GM19035 (cell line): ENCODE results near the gene ONECUT3.

ENCODE experiments used
- ATAC-seq: cut with Tn5 transposase; IDR thresholded peaks from one replicate; pipeline ENCODE4 v1.9.1; 2021; ENCODE audit not compliant: unreplicated experiment

The ONECUT3 gene

DNA sequence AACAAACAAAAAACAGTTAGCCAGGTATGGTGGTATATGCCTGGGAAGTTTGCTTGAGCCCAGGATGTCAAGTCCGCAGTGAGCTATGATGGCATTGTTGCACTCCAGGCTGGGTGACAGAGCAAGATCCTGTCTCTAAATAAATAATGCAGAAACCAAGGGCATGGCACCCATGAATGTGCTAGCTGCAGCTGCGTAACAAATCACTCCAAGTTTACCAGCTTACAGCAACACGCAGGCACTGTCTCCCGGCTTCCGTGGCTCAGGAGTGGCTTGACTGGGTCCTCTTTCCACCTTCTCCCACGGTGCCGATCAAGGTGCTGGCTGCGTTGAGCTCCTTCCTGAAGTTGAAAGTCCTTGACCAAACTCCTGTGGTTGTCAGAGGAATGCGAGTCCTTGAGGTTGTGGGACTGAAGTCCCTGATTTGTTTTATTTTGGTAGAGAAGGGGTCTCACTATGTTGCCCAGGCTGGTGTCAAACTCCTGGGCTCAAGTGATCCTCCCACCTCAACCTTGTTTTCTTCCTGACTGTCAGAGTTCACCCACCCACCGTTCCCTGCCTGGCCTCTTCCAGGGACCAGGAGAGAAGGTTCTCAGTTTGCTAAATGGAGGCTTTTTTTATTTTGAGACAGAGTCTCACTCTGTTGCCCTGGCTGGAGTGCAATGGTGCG lies 13.2 kb upstream of the ONECUT3 start:
- ATAC-seq, result no peak

DNA sequence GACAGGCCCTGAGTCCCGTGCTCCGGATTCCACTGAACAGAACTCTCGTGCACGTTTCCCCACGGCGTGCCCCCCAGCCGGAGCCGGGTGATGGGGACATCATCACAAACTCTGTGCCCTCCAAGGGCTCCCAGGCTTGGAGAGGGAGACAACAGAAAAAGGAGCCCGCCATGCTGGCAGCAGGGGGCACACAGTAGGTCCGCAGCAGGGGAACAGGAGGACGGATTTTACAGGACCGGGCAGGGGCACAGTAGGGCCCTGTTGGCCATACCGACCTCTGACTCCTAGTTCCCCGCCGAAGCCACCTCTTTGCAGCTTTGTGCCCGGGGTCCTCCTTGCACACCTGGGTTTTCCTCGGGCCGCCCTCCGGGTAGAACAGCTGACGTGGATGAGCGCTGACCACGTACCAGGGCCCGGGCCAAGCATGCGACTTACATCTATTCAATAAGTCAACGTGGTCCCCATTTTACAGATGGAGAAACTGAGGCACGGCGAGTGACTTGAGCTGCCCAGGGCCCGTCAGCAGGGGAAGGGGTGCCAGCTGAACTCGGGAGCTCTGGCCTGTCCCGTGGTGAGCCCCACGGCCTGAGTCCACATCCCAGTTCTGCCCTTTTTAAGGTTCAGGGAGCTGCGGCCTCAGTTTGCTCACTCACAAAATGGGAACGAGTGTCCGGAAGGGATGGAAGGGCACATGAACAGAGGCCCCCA lies 10.2 kb upstream of the ONECUT3 start:
- ATAC-seq, result no peak

DNA sequence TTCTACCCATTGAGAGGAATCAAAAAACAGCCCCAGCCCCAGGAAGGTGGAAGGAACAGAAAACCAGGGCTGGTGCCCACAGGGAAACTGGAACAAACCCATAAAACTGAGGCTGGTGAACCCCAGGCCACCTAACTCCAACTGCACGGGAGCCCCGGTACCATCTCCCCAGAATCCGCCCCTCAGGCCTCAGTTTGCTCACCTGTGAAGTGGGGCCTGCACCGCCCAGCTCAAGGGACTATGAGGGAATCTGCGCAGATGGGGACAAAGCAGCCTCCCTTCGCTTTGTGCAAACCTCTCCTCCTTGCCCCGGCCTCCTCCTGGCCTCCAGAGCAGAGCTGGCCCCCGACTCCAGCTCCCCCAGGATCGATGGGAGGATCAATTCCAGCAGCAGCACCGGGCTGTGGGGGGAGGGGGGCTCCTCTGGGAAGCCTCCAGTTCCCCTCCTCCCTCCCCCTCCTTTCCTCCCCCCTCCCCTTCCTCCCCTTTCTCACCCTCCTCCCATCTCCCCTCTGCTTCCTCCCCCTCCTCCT lies 9.1 kb upstream of the ONECUT3 start:
- no peak for ATAC-seq

DNA sequence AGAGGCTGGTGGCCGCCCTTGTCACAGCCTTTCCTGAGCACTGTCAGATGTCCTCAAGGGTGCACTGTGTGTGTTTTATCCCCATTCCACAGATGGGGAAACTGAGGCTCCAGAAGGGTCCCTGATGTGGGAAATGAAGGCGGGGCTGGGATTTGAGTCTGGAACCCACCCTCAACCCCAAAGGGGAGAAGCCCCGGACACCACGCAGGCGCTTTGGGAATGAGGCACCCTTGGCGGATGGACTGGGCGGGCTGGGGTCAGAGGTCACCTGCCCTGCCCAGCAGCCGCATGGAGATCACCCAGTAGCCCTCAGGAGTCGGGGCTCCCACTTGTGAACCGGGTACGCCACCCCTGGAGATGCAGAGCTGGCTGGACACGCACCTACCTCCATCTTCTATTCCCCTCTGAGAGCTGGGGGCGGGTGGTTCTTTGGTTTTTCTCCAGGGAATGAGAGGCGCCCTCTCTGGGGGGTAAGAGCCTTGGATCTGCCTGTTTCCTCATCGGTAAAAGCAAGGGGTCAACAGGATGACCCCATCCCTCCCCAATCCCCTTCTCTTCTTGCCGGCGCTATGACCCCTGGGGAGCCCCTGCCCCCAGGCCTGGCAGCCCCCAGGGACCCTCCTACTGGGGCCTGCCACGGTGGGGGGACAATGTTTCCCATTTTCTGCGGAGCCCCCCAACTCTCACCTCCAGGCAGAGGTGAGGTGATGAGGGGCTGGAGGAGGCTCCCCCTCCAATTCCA lies 8.3 kb upstream of the ONECUT3 start:
- ATAC-seq, result no peak

DNA sequence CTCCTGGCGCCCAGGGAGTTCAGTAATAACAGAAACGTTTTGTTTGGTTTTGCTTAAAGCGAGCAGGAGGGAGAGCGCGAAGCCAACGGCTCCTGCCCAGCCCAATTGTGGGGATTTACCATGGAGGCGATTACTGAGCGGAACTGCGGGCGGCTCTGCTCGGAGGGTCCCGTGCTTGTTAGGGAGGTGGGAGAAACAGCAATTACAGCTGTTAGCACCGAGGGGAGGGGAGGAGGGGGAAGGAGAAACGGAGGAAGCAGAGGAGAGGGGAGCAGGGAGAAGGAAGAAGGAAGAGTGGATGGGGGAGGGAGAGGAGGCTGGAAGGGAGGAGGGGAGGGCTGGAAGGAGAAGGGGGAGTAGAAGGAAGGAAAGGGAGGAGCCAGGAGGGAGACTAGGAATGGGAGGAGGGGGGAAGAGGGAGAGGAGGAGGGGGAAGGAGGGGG lies 7.7 kb upstream of the ONECUT3 start:
- no peak for ATAC-seq

DNA sequence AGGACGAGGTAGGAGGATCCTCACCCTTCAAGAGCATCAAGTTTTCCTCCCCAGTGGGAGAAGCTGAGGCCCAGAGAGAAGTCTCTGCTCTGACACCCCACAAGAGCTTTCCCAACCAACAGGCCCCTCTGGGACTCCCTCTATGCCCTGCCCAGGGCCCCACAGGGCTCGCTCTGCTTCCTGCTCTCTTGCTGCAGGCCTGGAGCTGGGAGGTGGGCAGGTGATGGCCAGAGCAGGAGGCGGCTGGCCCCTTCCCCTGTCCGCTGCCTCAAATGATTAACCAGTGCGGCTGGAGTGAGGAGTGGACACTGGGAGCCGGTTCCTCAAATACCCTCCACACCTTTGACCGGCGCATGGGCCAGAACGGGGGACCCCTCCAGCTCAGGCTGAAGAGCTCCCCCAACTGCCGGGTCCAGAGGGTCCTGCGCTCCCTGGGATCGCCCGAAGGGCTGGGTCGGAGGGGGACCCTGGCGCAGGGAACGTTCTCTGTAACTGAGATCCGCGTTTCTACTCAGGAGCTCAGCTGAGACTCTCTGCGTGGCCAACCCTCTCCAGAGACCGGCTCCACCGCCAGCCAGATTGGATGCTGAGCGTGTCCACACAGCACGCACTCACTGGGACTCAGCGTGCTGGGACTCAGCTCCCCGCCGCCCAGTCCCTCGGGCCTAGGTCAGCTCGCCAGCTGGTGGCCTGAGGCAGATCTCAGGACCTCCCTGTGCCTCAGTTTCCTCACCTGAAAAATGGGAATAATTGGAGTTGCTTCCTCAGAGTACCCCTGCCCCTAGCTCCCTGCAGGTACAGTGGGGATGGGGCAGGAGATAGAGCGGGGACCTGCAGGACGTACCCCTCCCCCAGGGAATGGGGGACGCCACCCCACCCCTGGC lies 6.7 kb upstream of the ONECUT3 start:
- no peak for ATAC-seq

DNA sequence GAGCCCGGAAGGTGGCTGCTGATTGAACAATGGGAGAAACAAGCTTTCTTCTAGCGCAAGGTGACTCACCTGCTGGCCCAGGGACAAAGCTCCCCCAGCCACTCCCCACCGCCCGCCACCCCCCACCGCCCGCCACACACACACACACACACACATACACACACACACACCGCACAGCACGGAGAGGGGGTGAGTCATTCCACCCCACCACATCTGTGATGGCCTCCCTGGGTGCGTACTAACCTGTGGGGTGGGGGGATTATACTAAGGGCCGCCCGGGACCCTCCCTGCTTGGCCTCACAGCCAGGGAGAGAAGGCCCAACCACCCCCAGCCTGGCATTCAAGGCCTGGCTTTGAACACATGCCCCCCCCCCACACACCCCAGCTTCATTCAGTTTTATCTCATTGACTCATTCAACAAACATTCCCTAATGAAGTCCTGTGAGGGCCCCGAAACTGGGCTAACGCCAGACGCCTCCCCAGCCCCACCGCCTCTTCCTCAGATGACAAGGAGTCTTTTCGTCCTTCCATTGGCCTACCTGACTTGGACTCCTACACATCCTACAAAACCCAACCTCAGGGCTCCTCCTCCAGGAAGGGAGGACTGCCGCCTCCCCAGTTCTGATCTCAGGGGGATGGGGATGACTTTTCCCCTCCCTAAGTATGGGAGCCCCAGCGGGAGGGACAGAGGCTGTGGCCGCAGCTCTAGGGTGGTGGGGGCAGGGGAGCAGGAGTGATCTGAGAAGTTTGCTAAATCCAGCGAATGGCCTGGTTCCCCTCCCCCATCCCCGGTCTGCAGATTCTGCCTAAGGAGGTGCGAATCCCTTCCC lies 5.8 kb upstream of the ONECUT3 start:
- no peak for ATAC-seq

DNA sequence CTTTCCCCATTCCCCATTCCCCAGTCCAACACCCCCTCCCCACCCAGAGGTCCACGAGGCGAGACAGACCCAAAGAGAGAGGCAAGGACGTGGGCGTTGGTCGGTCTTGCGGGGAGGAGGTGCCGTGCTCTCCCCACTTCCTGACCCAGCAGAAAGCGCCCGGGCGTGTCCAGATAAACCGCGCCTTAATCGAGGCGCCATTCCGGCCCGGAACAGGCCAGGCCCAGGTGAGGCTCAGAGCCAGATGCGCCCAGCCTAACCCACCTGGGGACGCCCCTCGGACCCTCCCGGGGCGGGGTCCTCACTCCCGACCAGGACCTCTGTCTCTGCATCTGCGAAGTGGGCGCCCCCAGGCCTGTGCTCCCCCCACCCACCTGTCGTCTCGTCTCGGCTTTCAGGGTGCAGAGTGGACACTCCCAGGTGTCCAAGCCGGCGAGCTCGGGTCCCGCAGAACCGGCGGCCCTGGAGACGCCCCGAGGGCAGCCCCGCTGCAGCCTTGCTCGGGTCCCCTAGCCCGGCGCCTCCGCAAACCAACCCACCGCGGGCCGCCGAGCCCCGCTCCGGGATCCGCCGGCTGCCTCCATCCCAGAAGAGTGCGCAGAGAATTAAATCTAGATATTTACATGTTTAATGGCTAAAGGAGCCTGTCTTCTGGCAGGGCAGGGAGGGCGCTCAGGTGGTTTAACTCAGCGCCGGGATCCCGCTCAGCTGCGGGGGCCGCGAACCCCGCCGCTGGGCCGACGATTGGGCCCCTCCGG lies 5.0 kb upstream of the ONECUT3 start:
- ATAC-seq, result no peak

DNA sequence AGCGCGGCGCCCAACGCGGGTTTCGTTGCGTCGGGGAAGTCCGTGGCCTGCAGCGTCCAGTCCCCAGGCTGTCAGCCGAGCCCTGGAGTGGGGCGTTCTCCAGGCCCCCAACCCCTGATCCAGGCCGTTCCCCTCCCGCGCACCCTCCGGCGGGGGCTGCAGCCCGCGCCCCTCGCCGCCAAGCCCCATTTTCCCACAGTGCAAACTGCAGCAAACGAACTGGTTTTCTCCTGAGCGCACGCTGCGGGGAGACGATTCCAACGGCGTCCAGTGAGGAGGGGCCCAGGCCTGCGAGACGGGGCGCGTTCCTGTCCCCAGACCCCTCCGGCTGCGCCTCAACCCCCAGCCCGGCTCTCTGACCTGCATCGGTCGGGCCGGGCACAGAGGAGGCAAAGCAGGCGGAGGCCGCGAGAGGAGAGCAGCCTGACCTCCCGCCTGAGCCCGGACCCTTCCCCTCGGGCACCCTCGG lies 4.4 kb upstream of the ONECUT3 start:
- no peak for ATAC-seq

DNA sequence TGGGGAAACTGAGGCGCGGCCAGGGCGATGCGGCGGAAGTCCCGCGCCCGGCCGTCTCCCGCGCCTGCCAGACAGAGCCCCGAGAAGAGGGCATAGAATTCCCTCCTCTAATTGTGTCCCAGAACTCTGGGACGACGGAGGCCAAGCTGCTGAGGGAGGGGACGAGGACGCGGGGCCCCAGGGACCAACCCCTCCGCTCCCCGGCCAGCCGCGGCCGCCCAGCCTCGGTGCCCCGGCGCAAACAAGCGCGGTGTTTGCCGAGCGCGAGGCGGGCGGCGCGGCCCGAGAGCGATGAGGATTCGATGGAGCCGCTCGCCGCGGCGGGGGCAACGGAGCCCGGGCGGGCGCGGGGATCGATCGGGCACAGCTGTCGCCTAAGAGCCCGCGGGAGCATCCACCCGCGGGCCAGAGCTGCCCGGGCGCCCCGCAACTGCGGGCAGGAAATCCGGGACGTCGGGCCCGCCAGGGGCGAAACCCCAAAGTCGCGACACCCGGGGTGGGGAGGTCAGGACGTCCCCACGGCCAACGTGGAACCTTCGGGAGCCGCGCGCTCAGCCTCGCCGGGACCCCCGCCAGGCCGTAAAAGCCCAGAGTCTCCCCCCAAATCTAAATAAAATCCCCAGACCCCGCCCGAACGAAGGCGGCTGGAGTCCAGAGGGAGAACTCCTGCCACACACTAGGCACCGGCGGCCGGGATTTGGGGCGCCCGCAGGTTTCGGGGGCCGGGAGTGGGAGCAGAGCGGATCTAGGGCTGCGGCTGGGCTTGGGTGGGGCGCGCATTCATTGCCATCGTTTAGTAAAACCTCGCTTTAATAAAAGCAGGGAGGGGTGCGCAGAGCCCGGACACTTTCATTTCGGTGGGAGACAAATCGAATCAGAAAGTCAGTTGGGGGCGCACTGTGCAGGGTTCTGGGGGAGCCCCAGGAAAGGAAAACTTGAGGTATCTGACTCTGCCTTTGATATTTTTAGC lies 3.6 kb upstream of the ONECUT3 start:
- ATAC-seq, result no peak

DNA sequence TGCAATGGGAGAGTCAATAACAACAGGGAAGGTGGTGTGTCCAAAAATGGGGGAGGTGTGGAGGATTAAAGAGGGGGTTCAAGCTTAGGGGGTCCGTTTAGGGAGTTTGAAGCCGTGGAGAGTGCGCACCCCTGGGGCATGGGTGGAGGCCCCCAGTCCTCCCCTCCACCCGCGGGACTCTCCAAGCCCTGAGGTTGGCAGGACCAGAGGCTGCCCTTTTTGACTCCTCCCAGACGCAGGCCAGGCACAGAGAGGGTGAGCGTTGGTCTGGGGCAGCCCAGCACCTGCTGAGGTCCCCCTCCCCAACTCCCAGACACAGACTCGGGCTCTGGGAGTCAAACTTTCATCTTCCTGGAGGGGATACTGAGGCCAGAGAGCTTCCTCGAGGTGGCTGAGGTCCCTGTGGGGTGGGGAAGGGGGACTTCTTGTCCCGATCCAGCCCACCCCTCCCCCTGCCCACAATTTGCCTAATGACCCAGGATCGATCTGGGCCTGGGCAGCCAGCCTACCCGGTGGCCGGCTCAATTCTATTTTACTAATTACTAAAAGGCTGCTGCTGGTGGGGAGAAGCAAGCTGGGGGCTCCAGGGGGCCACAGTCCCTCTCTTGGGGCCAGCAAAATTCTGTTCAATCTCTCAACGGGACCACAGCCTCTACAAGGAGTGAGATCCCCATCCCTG lies 2.8 kb upstream of the ONECUT3 start:
- no peak for ATAC-seq

DNA sequence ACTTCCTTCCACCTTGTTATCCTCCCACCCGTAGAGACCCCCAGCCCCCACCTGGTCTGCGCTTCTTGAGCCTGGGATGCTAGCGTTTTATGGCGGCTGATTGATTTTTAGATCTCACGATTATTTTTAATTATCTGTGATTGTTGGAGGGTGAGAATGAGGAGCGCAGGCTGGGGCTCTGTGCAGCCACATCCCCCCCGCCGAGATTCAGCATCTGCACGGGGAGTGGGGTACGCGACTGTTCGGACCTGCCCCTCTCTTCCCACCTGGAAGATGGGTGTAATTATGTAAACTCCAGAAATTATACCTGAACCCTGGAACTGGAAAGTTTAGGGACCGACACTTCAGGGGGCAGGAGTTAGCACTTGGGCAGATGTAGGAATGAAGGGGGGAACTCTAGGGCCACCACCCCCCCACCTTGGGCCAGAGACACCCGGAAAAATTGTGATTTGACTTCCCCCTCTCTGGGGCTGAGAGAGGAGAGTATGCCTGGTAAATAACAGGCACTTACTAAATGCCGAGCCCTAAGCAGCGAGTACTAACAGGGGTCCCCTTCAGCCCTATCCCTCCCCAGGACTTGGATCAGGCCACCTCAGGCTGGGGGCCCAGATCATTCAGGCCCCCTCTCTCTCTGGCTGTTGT lies 1.8 kb upstream of the ONECUT3 start:
- no peak for ATAC-seq

DNA sequence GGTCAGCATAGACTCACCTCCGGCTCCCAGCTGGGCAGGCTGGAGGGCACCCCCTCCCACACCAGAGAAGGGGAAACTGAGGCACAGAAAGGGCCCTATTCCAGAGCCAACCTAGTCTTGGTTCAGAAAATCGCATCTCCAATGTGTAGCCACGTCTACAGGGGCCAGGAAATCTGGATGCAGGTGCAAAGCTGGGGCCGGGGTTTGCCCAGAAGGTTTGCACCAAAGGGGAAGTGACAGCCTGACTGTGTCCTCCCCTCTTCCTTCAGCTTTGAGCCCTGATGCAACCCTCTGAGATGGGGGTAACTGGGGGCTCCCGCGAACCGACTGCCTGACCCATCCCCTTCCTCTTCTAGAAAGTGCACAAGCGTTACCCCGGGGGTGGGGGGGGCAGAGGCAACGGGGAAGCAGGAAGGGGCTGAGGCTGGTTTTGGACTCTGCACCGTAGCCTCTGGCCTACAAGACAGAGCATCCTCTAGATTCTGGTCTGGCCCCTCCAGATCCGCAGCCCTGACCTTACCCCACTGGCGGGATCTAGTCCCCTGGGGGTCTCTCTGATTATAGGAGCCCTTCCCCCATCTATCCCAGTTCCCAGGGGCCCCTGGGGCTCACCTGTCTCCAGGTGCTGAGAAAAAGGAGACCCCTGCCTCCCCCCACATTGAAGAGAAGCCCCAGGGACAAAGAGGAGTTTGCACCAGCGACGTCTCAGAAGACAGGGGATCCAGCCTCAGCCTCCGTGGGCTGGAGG lies 1.1 kb upstream of the ONECUT3 start:
- no peak for ATAC-seq

DNA sequence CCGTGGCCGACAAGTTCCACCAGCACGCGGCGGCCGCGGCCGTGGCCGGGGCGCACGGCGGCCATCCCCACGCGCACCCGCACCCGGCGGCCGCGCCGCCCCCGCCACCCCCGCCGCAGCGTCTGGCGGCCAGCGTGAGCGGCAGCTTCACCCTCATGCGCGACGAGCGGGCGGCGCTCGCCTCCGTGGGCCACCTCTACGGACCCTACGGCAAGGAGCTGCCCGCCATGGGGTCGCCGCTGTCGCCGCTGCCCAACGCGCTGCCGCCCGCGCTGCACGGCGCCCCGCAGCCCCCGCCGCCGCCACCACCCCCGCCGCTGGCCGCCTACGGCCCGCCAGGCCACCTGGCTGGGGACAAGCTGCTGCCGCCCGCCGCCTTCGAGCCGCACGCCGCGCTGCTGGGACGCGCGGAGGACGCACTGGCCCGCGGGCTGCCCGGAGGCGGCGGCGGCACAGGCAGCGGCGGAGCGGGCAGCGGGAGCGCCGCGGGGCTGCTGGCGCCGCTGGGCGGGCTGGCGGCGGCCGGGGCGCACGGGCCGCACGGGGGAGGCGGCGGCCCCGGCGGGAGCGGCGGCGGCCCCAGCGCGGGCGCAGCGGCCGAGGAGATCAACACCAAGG lies 821 bp downstream of the ONECUT3 start:
- no peak for ATAC-seq

DNA sequence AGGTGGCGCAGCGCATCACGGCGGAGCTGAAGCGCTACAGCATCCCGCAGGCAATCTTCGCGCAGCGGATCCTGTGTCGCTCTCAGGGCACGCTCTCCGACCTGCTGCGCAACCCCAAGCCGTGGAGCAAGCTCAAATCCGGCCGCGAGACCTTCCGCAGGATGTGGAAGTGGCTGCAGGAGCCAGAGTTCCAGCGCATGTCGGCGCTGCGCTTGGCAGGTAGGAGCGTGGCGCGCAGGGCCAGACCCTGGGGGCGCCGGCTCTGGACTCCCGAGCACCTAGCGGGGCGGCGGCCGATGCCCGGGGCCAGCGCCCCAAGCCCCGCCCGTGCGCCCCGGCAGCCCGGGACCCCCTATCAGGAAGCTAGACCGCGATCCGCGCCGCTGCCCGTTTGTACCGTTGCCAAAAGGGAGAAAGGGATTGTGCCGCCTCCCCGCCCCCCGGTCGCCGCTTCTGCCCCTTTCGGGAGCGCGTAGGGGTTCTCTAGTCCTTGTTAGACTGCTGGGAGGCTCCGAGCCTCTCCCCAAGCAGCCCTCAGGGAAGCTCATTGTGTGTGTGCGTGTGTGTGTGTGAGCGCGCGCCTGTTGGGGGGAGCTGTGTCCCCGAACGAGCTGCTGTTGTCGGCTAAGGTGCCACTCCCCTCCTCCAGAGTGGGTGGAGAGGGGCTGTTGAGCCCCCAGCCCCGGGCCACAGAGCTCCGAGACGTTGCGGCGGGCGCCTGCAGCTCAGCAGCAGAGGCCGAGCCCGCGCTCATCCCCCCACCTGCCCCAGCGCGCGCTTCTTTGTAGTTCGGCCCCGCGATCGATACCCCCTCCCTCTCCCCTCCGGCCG lies 1.5 kb downstream of the ONECUT3 start:
- ATAC-seq, result no peak
